Measurements from ENCODE around the gene ZNF423.

- TF ChIP-seq CTCF (IDR thresholded peaks at IDR 0.05; ENCODE audit: borderline replicate concordance, extremely low read depth, low read length, poor library complexity, severe bottlenecking) (no peak), EZH2 (IDR thresholded peaks at IDR 0.05; ENCODE audit: borderline replicate concordance, low read depth, low read length, severe bottlenecking) (no peak)
These were observed 353.6 kb downstream of the ZNF423 start for GRCh38 chr16:49502136-49502881.
